K562 (cell line): ENCODE measurements around the gene IL21. TPM values are rescaled to one million over a fixed set of nuclear protein-coding genes. Genes with fewer than 3 reads are reported as not detected.

Source experiments
- CBFB ChIP-seq: sonication (generic); formaldehyde crosslinking; IDR thresholded peaks from 2 replicates; pipeline ENCODE4 v1.4.0; 2020; ENCODE audit warnings: mild to moderate bottlenecking, missing genetic modification reagents
- CREB3L1 ChIP-seq: fragments of 450-650 bp; IDR thresholded peaks from 2 replicates; pipeline ENCODE4 v1.6.1; 2014; ENCODE audit warnings: low read depth, mild to moderate bottlenecking, moderate library complexity, borderline replicate concordance
- POLR2H ChIP-seq: IDR thresholded peaks from 2 replicates; pipeline ENCODE4 v1.6.1; 2016; ENCODE audit warnings: missing genetic modification characterization, low read depth, mild to moderate bottlenecking, control low read depth, missing compliant biosample characterization, moderate library complexity
- RB1 ChIP-seq: fragments of 450-650 bp; IDR thresholded peaks from 2 replicates; pipeline ENCODE4 v1.6.1; 2017; ENCODE audit warnings: low read depth, mild to moderate bottlenecking
- RFX7 ChIP-seq: fragments of 250-450 bp; sonication (Bioruptor Pico); IDR thresholded peaks from 2 replicates; pipeline ENCODE4 v1.5.1; 2021; ENCODE audit warnings: mild to moderate bottlenecking
- RNF2 ChIP-seq: sonication (generic); IDR thresholded peaks from 2 replicates; pipeline ENCODE4 v1.6.1; 2016
- SRSF3 ChIP-seq: fragments of 200-400 bp; formaldehyde crosslinking; IDR thresholded peaks from 2 replicates; pipeline ENCODE4 v1.6.1; 2016; ENCODE audit warnings: mild to moderate bottlenecking, low read length, moderate library complexity; ENCODE audit not compliant: insufficient read depth
- SUPT5H ChIP-seq: fragments of 450-650 bp; IDR thresholded peaks from 2 replicates; pipeline ENCODE4 v1.6.1; 2016
- THAP12 ChIP-seq: fragments of 250-450 bp; sonication (Bioruptor Pico); IDR thresholded peaks from 2 replicates; pipeline ENCODE4 v1.9.0; 2021; ENCODE audit warnings: mild to moderate bottlenecking, inconsistent platforms
- THRA ChIP-seq: fragments of 450-650 bp; IDR thresholded peaks from 2 replicates; pipeline ENCODE4 v1.6.1; 2017; ENCODE audit warnings: mild to moderate bottlenecking, moderate library complexity
- ZNF175 ChIP-seq: fragments of 200-800 bp; sonication (Bioruptor generic); IDR thresholded peaks from 2 replicates; pipeline ENCODE4 v1.6.1; 2016; ENCODE audit warnings: low read depth, mild to moderate bottlenecking, missing genetic modification characterization, missing compliant biosample characterization
- ZNF318 ChIP-seq, 2 experiments: fragments of 450-650 bp; IDR thresholded peaks; 2 replicates each; pipeline ENCODE4 v1.6.1; 2016; ENCODE audit warnings: mild to moderate bottlenecking in 2 of 2, borderline replicate concordance in 1 of 2, low read depth in 1 of 2, moderate library complexity in 1 of 2
- polyA plus RNA-seq, 8 experiments: library from polyadenylated mRNA; depleted of rRNA in 4 of 8; stranded (reverse) in 5 of 8; unstranded in 3 of 8; fragments of >200 nt; fragmentation: Nextera tagmentation in 2 of 8; fragmentation: Illumina TruSeq in 1 of 8; extraction: Ambion mirVana in 2 of 8; extraction: Trizol in 1 of 8; gene quantifications; 2 replicates each; pipeline versions ENCODE4 v1.2.1 to v1.2.3, GENCODE V29; 2011 to 2014; ENCODE audit warnings: inconsistent platforms in 1 of 8, missing spikeins in 1 of 8
- total RNA-seq, 7 experiments: library from RNA; depleted of rRNA in 6 of 7; stranded (reverse); fragments of >200 nt in 6 of 7; fragmentation: Illumina TruSeq in 2 of 7; extraction: Trizol in 2 of 7; gene quantifications; 2 replicates each; pipeline versions ENCODE4 v1.2.1 to v1.2.3, GENCODE V29; 2011 to 2021; ENCODE audit warnings: low replicate concordance in 1 of 7

Gene IL21
- total and polyA plus RNA-seq, 9 of the 15 experiments (the other 6 are each of a cell fraction or from before 2014, with no cell fraction given): not detected

GRCh38 chr4:122661176-122662160 lies 40.6 kb upstream of the IL21 start (continued):
- TF ChIP-seq ZNF318 (IDR thresholded peaks at IDR 0.05; ENCODE audit: borderline replicate concordance in 1 of 2, low read depth in 1 of 2) (no peak), RFX7 (CRISPR knock-in tag) (no peak), RB1 (no peak), ZNF175 (CRISPR knock-in tag) (peak; percentile 66), CREB3L1 (peak; percentile 71), THRA (no peak), POLR2H (tag) (peak; percentile 54; the same call in 1 of the 2 replicates), SUPT5H (no peak), THAP12 (CRISPR knock-in tag) (no peak), SRSF3 (no peak), RNF2 (peak; percentile 66; the same call in 1 of the 2 replicates), CBFB (no peak)
